GM12878 (cell line): ENCODE results near the gene SELPLG. TPM values are rescaled to one million over a fixed set of nuclear protein-coding genes. Genes with fewer than 3 reads are reported as not detected.

Source experiments
- ATF2 ChIP-seq: IDR thresholded peaks from 2 replicates; pipeline ENCODE4 v1.6.1; 2012; ENCODE audit warnings: low read length, inconsistent platforms
- ATF7 ChIP-seq: fragments of 450-650 bp; IDR thresholded peaks from 2 replicates; pipeline ENCODE4 v1.6.1; 2016; ENCODE audit warnings: low read depth, mild to moderate bottlenecking
- BACH1 ChIP-seq: fragments of 450-650 bp; IDR thresholded peaks from 2 replicates; pipeline ENCODE4 v1.6.1; 2017; ENCODE audit warnings: mild to moderate bottlenecking, borderline replicate concordance
- BRCA1 ChIP-seq: IDR thresholded peaks from 2 replicates; pipeline ENCODE4 v1.6.1; 2011; ENCODE audit warnings: low read depth, low read length, improper control_type of control experiment
- CBX3 ChIP-seq: fragments of 200-600 bp; sonication (generic); IDR thresholded peaks from 2 replicates; pipeline ENCODE4 v1.6.1; 2016; ENCODE audit warnings: low read depth, borderline replicate concordance
- CHD1 ChIP-seq: IDR thresholded peaks from 2 replicates; pipeline ENCODE4 v1.6.1; 2012; ENCODE audit warnings: low read depth, low read length, improper control_type of control experiment
- EGR1 ChIP-seq, 2 experiments: IDR thresholded peaks; 1 replicate in 1 of 2; 2 replicates in 1 of 2; pipeline ENCODE4 v1.6.1; 2011 to 2012; ENCODE audit warnings: low read depth in 2 of 2, low read length in 2 of 2, borderline replicate concordance in 1 of 2, mild to moderate bottlenecking in 1 of 2, moderate library complexity in 1 of 2
- ELK1 ChIP-seq: IDR thresholded peaks from 2 replicates; pipeline ENCODE4 v1.6.1; 2012; ENCODE audit warnings: low read depth, low read length, improper control_type of control experiment
- ESRRA ChIP-seq: IDR thresholded peaks from 2 replicates; pipeline ENCODE4 v1.6.1; 2012; ENCODE audit warnings: mild to moderate bottlenecking, low read length, improper control_type of control experiment
- ETV6 ChIP-seq, 2 experiments: fragments of 450-650 bp in 1 of 2; IDR thresholded peaks in 1 of 2; conservative IDR thresholded peaks in 1 of 2; 2 replicates each; pipeline ENCODE4 v1.6.1; 2014; ENCODE audit warnings: antibody characterized with exemption in 1 of 2, borderline replicate concordance in 1 of 2, low read depth in 1 of 2, mild to moderate bottlenecking in 1 of 2, moderate library complexity in 1 of 2
- FOXK2 ChIP-seq: fragments of 450-650 bp; IDR thresholded peaks from 2 replicates; pipeline ENCODE4 v1.6.1; 2017; ENCODE audit warnings: mild to moderate bottlenecking, moderate library complexity
- FOXM1 ChIP-seq: IDR thresholded peaks from 2 replicates; pipeline ENCODE4 v1.6.1; 2012; ENCODE audit warnings: low read depth, mild to moderate bottlenecking, inconsistent platforms, low read length, moderate library complexity
- HCFC1 ChIP-seq: fragments of 150-350 bp; IDR thresholded peaks from 2 replicates; pipeline ENCODE4 v1.6.1; 2014; ENCODE audit warnings: low read length
- HDGF ChIP-seq: fragments of 450-650 bp; IDR thresholded peaks from 2 replicates; pipeline ENCODE4 v1.6.1; 2016; ENCODE audit warnings: antibody characterized with exemption
- IKZF2 ChIP-seq, 2 experiments: fragments of 450-650 bp; IDR thresholded peaks; 2 replicates each; pipeline ENCODE4 v1.6.1; 2017; ENCODE audit warnings: mild to moderate bottlenecking in 2 of 2, moderate library complexity in 2 of 2
- IRF4 ChIP-seq: IDR thresholded peaks from 2 replicates; pipeline ENCODE4 v1.6.1; 2011; ENCODE audit warnings: low read depth, low read length
- IRF5 ChIP-seq: fragments of 450-650 bp; IDR thresholded peaks from 2 replicates; pipeline ENCODE4 v1.6.1; 2017; ENCODE audit warnings: borderline replicate concordance
- NR2C1 ChIP-seq: fragments of 450-650 bp; IDR thresholded peaks from 2 replicates; pipeline ENCODE4 v1.6.1; 2017; ENCODE audit warnings: antibody characterized with exemption, mild to moderate bottlenecking, moderate library complexity
- PAX8 ChIP-seq: fragments of 450-650 bp; IDR thresholded peaks from 2 replicates; pipeline ENCODE4 v1.6.1; 2017; ENCODE audit warnings: mild to moderate bottlenecking, moderate library complexity
- POLR2A ChIP-seq: IDR thresholded peaks from 2 replicates; pipeline ENCODE4 v1.6.1; 2011; ENCODE audit warnings: low read depth, mild to moderate bottlenecking, low read length
- POLR2AphosphoS5 ChIP-seq: IDR thresholded peaks from 2 replicates; pipeline ENCODE4 v1.6.1; 2011; ENCODE audit warnings: mild to moderate bottlenecking, low read length, inconsistent platforms
- RAD21 ChIP-seq: IDR thresholded peaks from 2 replicates; pipeline ENCODE4 v1.6.1; 2011; ENCODE audit warnings: mild to moderate bottlenecking, low read depth, low read length, moderate library complexity; ENCODE audit not compliant: insufficient read depth
- RAD51 ChIP-seq: fragments of 450-650 bp; IDR thresholded peaks from 2 replicates; pipeline ENCODE4 v1.6.1; 2016; ENCODE audit warnings: moderate library complexity, mild to moderate bottlenecking, inconsistent platforms
- SRF ChIP-seq, 2 experiments: IDR thresholded peaks; 2 replicates each; pipeline ENCODE4 v1.6.1; 2011; ENCODE audit warnings: low read depth in 2 of 2, low read length in 2 of 2, mild to moderate bottlenecking in 1 of 2, moderate library complexity in 1 of 2
- TBL1XR1 ChIP-seq: IDR thresholded peaks from 2 replicates; pipeline ENCODE4 v1.6.1; 2012; ENCODE audit warnings: low read depth, low read length, improper control_type of control experiment
- TCF12 ChIP-seq: IDR thresholded peaks from 2 replicates; pipeline ENCODE4 v1.6.1; 2011; ENCODE audit warnings: low read depth, mild to moderate bottlenecking, low read length
- TCF7 ChIP-seq: IDR thresholded peaks from 2 replicates; pipeline ENCODE4 v1.6.1; 2014; ENCODE audit warnings: antibody characterized with exemption, borderline replicate concordance
- YBX1 ChIP-seq: fragments of 450-650 bp; IDR thresholded peaks from 2 replicates; pipeline ENCODE4 v1.6.1; 2016; ENCODE audit warnings: antibody characterized with exemption
- ZSCAN29 ChIP-seq: fragments of 450-650 bp; IDR thresholded peaks from 2 replicates; pipeline ENCODE4 v1.6.1; 2017; ENCODE audit warnings: mild to moderate bottlenecking, moderate library complexity
- polyA plus RNA-seq, 11 experiments: library from polyadenylated mRNA; depleted of rRNA in 4 of 11; unstranded in 6 of 11; stranded (reverse) in 5 of 11; fragments of >200 nt; fragmentation: Nextera tagmentation in 4 of 11; fragmentation: Illumina TruSeq in 1 of 11; extraction: Ambion mirVana in 4 of 11; extraction: Trizol in 1 of 11; gene quantifications; 1 replicate in 1 of 11; 2 replicates in 10 of 11; pipeline versions ENCODE4 v1.2.1 to v1.2.3, GENCODE V29; 2011 to 2016; ENCODE audit warnings: inconsistent platforms in 2 of 11, missing spikeins in 2 of 11, low read depth in 1 of 11
- total RNA-seq, 4 experiments: library from RNA; depleted of rRNA in 3 of 4; stranded (reverse); fragments of >200 nt in 3 of 4; fragmentation: Illumina TruSeq in 1 of 4; extraction: Trizol in 1 of 4; gene quantifications; 2 replicates each; pipeline versions ENCODE4 v1.2.1 to v1.2.3, GENCODE V29; 2013 to 2021

SELPLG gene
- total and polyA plus RNA-seq, 10 of the 15 experiments (the other 5 are each of a cell fraction or from before 2014, with no cell fraction given) = 3.2 to 32.3 (median 23.9) TPM

- TF ChIP-seq EGR1 (IDR thresholded peaks at IDR 0.05; ENCODE audit: borderline replicate concordance in 1 of 2, low read depth in 2 of 2, low read length in 2 of 2) (no peak), HCFC1 (no peak), ATF7 (peak; percentile 24; the same call in 1 of the 2 replicates), NR2C1 (peak; percentile 36; the same call in 1 of the 2 replicates), BACH1 (no peak), IRF5 (no peak), SRF (IDR thresholded peaks at IDR 0.05; ENCODE audit: low read depth in 2 of 2, low read length in 2 of 2) (no peak), ESRRA (no peak), POLR2A (peak; percentile 42; the same call in 1 of the 2 replicates), ETV6 (conservative IDR thresholded peaks at IDR 0.05 in 1 of 2, IDR thresholded peaks at IDR 0.05 in 1 of 2; ENCODE audit: borderline replicate concordance in 1 of 2, low read depth in 1 of 2) (0 out of 4 replicates have a peak, but pooled peaks of 1 of the 2 experiments have one; percentile 14), CHD1 (peak; percentile 60; the same call in 1 of the 2 replicates), ATF2 (peak; percentile 76), TCF12 (0 out of 2 replicates have a peak, but pooled peaks have one; percentile 30), ELK1 (0 out of 2 replicates have a peak, but pooled peaks have one; percentile 47), CBX3 (no peak), YBX1 (no peak), TBL1XR1 (peak; percentile 69), FOXM1 (peak; percentile 53; the same call in 1 of the 2 replicates), IKZF2 (IDR thresholded peaks at IDR 0.05) (peak; percentile 77 to 84), PAX8 (no peak), TCF7 (peak; percentile 5; the same call in 1 of the 2 replicates), POLR2AphosphoS5 (peak; percentile 56; the same call in 1 of the 2 replicates), ZSCAN29 (no peak), BRCA1 (no peak), RAD21 (peak; percentile 100), RAD51 (0 out of 2 replicates have a peak, but pooled peaks have one; percentile 8), IRF4 (peak; percentile 36; the same call in 1 of the 2 replicates), HDGF (0 out of 2 replicates have a peak, but pooled peaks have one; percentile 44), FOXK2 (no peak)
Observed at GRCh38 chr12:108664338-108665258, 30.9 kb upstream of the SELPLG start (continued).
